OCI-LY1 (cell line): ENCODE data around the gene HACD2.

Source experiments
- CTCF ChIP-seq: fragments of 200-600 bp; sonication (generic), shearing (Covaris generic); IDR thresholded peaks from 2 replicates; pipeline ENCODE4 v1.5.1; 2017; ENCODE audit warnings: mild to moderate bottlenecking, antibody characterized with exemption, low read length, moderate library complexity, mixed read lengths
- EZH2 ChIP-seq: fragments of 200-600 bp; sonication (generic), shearing (Covaris generic); IDR thresholded peaks from 2 replicates; pipeline ENCODE4 v1.8.0; 2017; ENCODE audit warnings: borderline replicate concordance, mixed run types, mild to moderate bottlenecking, antibody characterized with exemption, low read length, moderate library complexity, mixed read lengths

- no peak for TF ChIP-seq CTCF
- no peak for TF ChIP-seq EZH2
Measured at GRCh38 chr3:123564056-123564455, 20.8 kb downstream of the HACD2 start.
